ENCODE results near the gene ZNF208.
"Not testable (repeated sequence)": the region's sequence is repeated elsewhere in the genome, so short reads cannot be mapped to it uniquely, and the experiment has no call there.

ZNF208 gene

GRCh38 chr19:22010437-22011143 lies at the start of gene ZNF208:
TSS of gene ZNF208 (minus strand) at chr19:22010943. CDS start at chr19:22010794, 149 bp downstream.
- H3K27ac ChIP-seq: not testable (repeated sequence)

- no peak overlapping the region; the same call in 1 of the 2 replicates for H3K27ac ChIP-seq
Measured at GRCh38 chr19:22052644-22053013, 41.9 kb upstream of the ZNF208 start.

DNA sequence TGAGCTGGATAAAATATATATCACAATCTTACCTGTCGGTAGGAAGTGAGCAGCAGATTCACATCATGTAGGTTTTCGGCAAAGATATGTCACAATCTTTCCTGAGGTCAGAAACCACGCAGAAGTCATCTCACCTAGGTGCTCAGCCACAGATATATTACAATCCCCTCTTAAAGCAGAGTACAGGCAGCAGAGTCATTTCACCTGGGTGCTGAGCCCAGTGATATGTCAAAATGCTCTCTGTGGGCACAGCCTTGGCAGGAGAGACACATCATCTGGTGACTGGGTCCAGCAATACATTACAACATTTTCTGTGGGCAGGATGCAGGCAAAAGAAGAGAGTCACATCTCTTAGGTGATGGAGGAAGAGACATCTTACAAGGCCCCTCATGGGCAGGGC lies 30.4 kb upstream of the ZNF208 start:
- H3K27ac ChIP-seq: not testable (repeated sequence)

More at GRCh38 chr19:22052644-22053013, 41.9 kb upstream of the ZNF208 start:
- TF ChIP-seq ZFX (IDR thresholded peaks at IDR 0.05) (no peak), CTCF (conservative IDR thresholded peaks at IDR 0.05) (no peak)

DNA sequence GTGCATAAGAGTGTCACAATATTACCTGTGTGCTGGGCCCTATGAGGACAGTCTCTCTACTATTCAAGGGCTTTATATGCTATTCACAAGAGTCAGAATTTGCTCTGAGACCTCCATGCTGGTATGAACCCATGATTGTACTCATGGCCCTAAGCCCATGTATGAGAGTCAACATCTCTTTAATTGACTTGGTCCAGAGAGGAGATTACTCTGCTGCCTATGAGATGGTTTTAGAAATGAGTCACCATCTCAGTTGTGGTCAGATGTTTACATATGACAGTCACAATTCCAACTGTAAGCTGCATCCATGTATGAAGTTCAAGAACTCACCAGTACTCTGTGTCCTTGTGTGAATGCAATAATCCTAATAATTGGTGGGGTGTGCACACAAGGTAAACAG lies 19.9 kb upstream of the ZNF208 start:
- H3K27ac ChIP-seq: no peak overlapping the region
- TF ChIP-seq ZFX (IDR thresholded peaks at IDR 0.05) (no peak), CTCF (conservative IDR thresholded peaks at IDR 0.05) (no peak)

DNA sequence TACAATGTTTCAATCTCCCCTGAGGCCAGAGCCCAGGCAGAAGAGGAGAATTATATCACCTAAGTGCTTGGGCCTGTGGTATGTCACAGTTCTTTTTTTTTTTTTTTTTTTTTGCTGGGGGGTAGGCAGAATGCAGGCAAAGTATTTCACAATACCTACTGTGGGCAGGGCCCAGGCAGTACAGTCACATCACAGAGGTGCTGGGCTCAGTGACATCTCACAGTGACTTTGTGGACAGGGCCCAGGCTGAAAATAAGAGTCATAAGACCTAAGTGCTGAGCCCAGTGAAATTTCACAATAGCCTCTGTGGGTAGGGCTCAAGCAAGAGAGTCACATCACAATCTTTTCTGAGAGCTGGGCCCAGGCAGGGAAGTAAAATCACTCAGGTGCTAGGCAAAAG lies 15.9 kb upstream of the ZNF208 start:
- TF ChIP-seq CTCF (conservative IDR thresholded peaks at IDR 0.05) (no peak), ZFX (IDR thresholded peaks at IDR 0.05) (no peak)

DNA sequence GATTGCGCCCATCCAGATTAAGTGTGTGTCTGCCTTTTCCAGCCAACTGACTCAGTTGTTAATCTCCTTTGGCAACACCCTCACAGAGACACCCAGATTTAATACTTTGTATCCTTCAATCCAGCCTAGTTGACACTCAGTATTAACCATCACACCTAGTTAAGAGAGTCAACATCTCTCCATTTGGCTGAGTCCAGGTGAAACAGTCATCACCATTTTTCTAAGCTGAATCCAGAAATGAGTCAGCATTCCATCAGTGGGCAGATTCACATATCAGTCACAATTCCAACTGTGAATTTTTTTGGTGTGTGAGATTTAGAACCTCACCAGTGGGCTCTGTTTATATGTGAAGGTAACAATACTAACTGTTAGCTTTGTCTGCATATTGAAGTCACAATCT lies 14.8 kb upstream of the ZNF208 start:
- not testable (repeated sequence) for H3K27ac ChIP-seq

More for the DNA sequence above, 15.9 kb upstream of the ZNF208 start:
- no peak overlapping the region for H3K27ac ChIP-seq

- no peak overlapping the region for H3K27ac ChIP-seq
- TF ChIP-seq CTCF (conservative IDR thresholded peaks at IDR 0.05): no peak
- TF ChIP-seq ZFX (IDR thresholded peaks at IDR 0.05): no peak
Measured at GRCh38 chr19:21970466-21970865, 40.3 kb downstream of the ZNF208 start.

- no peak overlapping the region for H3K27ac ChIP-seq
- TF ChIP-seq ZFX (IDR thresholded peaks at IDR 0.05): no peak
- TF ChIP-seq CTCF (conservative IDR thresholded peaks at IDR 0.05): no peak
Measured at GRCh38 chr19:21947775-21948174, 63.0 kb downstream of the ZNF208 start.

GRCh38 chr19:21940684-21941083 lies 70.1 kb downstream of the ZNF208 start:
- TF ChIP-seq ZFX (IDR thresholded peaks at IDR 0.05): no peak
- no peak for TF ChIP-seq CTCF (conservative IDR thresholded peaks at IDR 0.05)
- H3K27ac ChIP-seq: no peak overlapping the region
